Kidney glomerular epithelial cell (primary cell): ENCODE measurements around the gene COX19.
"Not testable (repeated sequence)": the region's sequence is repeated elsewhere in the genome, so short reads cannot be mapped to it uniquely, and the experiment has no call there.

Source experiments
- DNase-seq: peaks from one replicate; lab custom pipeline; 2025; lab: John Stamatoyannopoulos, UW

The COX19 gene

DNA sequence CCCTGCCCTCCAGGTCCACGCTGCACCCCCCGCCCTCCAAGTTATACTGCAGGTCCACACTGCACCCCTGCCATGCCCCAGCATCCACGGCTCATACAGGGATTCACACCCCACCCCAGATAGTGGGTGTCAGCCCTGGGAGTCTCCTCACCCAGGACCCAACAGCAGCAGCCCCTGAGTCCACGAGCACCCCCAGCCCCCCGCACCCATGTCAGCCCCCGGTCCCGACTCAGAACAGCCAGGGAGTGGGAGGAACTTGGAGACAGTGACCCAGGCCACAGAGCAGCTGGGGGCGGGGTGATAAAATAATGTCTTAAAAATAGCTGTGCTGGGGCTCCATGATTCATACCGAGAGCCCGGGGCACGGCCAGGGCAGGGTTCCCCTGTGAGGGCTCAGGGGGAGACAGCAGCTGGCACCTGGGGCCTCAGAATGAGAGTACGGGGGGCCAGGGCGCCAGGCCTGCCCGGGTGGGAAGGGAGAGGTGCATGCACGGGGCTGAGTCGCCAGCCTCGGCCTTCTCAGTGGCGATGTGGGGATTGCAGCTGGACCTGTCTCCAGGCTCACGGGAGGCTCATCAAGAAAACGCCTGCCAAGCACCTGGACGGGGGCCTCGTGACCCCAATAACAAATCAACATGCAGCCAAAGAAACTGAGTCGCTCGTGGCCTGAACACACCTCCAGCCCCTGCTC lies 50.7 kb downstream of the COX19 start:
- no peak for DNase-seq

DNA sequence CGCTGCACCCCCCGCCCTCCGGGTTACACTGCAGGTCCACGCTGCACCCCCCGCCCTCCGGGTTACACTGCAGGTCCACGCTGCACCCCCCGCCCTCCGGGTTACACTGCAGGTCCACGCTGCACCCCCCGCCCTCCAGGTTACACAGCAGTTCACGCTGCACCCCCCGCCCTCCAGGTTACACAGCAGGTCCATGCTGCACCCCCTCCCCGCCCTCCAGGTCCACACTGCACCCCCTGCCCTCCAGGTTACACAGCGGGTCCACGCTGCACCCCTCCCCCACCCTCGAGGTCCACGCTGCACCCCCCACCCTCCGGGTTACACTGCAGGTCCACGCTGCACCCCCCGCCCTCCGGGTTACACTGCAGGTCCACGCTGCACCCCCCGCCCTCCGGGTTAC lies 51.3 kb downstream of the COX19 start:
- DNase-seq: not testable (repeated sequence)

DNA sequence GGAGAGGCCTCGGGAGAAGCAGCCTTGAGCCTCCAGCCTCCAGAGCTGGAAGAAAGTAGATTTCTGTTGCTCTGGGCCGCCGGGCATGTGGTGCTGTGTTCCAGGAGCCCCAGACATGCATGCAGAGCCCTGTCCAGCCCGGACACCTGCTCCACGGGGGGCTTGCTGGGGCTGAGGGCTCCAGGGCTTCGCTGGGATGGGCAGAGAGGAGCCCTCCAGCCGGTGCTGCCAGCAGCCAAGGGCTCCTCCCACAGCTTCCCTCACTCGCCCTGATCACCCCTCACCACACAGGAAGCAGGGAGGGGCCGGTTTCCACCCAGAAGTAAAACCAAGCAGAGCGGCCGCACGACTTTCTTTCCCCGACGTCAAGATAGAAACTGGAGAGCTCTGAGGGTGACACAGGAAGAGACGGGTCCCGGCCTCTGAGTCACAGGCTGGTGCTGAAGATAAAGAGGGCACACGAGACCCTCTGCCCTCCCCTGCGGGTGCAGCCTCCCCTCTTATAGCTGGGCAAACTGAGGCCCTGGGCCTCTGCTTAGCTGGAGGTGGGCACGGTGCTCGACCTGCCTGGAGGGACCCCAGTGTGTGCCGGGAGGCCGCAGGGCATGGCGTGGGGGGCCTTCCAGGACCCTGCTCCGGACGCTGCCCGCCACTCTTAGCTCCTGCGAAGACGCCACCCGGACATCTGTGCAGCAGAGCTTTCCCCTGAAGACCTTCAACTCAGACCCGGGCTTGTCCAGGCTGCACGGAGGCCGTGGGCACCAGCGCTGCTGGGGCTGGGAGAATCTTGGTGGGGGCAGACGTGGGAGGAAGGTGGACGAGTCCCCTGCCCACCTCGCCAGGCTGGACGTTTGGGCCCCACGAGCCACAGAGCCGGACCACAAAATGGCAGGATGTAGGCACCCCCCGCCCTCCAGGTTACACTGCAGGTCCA lies 52.0 kb downstream of the COX19 start:
- peak; percentile 39 for DNase-seq

DNA sequence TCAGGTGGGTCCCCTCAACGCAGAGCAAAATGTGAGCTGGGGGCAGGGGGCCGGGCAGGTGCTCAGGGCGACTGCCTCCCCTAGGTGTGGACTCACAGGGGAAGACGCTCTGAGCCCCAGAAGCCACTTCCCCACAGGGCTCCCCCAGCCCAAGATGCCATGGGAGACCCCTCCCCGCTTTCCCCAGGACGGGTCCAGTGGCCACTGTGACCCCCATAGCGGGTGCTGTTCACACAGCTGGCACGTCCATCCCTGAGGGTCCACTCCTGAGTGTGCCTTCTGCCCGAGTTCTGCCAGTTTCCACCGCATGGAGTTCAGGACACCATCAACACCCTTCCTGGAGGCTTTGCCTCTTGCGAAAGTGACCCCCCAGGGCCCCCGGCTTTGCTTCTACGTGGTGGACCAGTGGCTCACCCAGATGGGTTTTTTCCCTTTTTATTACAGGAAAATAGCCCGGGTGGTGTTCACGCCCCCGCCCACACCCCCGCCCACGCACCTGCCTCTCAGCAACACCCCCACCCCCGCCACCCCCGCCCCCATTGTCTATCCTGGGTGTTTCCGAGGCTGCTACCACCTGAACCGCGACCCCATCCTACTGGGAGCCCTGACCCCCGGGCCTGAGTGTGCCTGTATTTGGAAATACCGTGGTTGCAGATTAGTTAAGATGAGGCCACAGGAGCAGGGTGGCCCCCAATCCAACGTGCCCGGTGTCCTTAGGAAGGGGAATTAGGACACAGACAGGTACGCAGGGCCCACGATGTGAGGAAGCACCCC lies 52.8 kb downstream of the COX19 start:
- DNase-seq: no peak

DNA sequence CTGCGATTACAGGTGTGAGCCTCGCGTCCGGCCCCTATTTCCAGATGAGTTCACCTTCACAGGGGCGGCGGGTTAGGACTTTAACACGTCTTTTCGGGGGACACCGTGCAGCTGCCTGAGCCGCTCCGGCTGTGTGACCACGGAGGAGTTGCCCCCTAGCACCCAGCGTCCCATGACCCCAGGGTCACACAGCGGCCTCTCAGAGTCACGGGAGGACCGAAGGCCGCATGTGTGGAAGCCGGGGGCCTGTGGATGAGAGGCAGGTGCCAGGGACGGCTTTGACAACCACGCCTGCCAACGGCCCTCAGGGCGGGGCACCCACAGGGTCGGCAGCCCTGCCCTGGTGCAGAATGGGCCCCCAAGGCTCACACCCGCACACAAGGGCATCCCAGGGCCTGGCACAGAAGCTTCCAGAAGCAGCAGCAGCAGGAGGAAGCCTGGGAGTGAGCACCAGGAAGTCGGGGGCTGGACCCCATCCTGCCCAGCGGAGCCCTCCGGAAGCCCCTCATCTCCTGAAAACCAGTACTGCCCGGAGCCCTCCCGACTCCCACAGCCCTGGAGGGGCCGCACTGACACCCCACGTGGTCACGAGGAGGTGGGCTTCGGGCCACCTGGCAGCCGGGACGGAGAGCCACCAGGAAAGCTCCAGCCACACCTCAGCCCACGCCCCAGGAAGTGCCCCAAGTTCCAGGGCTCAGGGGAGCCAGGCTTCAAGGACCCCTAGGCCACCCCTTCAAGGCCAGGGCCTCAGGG lies 53.6 kb downstream of the COX19 start:
- no peak for DNase-seq

DNA sequence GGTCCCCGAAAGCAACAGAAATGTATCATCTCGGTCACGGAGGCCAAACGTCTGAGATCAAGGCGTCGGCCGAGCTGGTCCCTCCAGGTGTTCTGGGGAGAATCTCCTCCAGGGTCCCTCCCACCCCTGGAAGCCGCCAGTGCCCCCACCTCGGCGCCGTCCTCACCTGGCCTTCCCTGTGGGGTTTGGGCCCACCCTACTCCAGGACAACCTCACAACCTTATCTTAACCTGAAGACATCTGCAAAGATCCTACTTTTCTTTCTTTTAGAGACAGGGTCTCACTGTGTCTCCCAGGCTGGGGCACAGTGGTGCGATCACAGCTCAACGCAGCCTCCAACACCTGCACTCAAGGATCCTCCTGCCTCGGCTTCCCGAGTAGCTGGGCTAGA lies 54.3 kb downstream of the COX19 start:
- DNase-seq: no peak

DNA sequence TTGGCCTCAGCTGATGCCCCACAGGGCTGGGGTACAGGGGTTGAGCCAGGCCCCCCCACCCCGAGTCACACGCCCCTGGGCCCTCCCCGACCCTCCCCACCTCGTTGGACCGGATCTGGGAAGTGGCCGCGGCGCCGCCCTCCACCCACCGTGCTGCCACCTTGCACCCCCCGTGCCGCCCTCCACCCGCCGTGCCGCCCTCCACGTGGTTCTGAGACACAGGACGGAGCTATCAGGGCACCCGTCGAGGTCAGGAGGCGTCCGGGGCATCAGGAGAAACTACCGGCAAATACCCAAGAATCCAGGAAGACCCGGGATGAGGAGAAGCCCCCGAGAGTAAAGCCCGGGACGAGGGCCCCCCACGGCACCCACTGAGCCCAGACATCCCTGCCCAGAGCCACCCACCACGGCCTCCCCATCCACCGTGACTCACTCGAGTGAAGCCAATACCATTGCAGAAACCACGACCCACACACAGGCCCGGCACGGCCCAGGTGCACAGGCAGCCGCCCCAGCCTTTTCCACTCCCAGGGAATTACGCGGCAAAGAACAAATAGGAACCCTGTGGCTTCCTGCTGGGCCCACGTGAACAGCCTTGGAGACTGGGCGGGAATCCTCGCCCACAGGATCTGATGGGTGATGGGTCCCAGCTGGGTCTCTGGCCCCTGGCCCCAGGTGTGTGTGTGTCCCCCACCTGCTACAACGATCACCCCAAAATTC lies 54.8 kb downstream of the COX19 start:
- no peak for DNase-seq

DNA sequence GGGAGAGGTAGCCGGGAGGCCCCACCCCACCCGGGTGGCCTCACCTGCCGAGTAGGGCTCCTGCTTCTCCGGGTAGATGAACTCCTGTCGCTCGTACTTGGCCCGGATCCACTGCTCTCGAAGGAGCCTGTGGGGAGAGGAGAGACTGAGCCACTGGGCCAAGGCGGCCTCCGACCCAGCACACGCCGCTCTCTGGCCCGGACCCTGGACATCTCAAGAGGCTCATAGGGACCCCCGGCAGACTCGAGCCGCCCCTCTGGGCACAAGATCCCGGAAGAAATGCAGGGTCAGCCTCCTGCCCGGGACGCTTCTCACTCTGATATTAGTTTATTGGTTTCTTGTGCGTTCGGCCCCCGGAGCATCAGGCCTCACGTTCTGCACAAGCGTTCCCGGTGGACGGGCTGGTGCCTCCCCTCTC lies 55.4 kb downstream of the COX19 start:
- no peak for DNase-seq

DNA sequence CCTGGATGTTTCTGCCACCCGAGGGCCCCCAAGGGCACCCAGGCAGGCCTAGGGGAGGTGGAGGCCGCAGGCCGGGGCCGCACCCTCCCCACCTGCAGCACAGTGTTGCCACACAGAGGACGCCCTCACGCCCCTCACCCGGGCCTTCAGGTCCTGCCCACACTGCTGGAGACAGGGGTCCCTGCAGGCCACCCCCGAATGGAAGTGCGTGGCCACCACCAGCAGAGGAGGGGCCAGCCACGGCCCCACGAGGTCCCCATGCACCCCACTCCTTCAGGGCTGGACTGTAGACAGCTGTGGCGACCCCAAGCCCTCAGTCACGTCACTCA lies 56.3 kb downstream of the COX19 start:
- no peak for DNase-seq

DNA sequence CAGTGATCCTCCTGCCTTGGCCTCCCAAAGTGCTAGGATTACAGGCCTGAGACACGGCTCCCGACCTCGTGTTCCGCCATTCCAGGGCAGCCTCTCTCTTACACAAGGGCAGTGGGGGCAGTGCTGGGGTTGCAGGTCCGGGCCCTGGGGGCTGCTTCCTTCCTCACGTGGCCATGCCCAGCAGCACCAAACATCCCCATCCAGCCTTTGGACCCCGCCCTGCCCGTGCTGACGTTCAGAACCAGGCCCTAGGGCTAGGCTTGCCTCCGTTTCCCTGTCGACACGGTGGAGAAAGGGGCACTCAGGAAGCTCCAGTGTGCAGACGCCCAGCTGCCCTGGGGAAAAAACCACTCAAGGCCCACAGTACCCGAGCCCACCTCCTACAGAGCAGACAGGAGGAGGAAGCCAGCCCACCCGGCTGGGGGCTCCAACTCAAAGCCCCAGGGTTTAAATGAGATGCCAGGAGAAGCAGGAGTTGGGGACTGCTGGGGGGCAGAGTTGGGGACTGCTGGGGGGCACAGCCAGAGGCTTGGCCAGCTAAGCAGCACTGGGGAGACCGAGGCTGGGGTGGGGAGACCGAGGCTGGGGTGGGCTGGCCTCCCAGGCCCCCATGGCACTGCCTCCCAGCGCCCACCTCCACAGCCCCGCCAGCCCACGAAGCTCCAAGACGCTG lies 56.8 kb downstream of the COX19 start:
- no peak for DNase-seq

DNA sequence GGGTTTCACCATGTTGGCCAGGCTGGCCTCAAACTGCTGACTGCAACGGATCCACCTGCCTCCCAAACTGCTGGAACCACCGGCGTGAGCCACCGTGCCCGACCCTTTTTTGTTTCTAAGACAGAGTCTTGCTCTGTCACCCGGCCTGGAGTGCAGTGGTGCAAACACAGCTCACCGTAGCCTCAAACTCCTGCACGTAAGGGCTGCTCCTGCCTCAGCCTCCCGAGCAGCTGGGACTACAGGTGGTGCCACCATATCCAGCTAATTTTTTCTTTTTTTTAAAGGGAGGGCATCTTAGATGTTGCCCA lies 57.3 kb downstream of the COX19 start:
- no peak for DNase-seq

DNA sequence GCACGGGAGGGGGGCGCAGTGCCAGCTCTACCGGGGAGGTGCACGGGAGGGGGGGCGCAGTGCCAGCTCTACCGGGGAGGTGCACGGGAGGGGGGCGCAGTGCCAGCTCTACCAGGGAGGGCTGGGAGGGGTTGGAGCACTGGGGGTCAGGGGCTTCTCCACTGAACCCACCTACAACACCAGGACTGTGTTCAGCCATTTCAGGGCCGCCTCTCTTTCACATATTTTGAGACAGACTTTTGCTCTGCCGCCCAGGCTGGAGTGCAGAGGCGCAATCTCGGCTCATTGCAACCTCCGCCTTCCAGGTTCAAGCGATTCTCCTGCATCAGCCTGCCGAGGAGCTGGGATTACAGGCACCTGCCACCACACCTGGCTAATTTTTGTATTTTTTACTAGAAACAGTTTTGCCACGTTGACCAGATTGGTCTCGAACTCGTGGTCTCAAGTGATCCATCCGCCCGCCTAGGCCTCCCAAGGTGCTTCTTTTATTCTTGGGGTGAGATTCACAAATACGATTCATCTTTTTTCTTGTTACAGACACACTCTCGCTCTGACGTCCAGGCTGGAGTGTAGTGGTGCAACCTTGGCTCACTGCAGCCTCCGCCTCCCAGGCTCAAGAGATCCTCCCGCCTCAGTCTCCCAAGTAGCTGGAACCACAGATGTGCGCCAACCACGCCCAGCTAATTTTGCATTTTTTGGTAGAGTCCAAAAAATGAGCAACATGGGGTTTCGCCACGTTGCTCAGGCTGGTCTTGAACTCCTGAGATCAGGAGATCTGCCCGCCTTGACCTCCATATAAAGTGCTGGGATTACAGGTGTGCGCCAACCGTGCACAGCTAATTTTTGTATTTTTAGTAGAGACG lies 57.9 kb downstream of the COX19 start:
- no peak for DNase-seq

DNA sequence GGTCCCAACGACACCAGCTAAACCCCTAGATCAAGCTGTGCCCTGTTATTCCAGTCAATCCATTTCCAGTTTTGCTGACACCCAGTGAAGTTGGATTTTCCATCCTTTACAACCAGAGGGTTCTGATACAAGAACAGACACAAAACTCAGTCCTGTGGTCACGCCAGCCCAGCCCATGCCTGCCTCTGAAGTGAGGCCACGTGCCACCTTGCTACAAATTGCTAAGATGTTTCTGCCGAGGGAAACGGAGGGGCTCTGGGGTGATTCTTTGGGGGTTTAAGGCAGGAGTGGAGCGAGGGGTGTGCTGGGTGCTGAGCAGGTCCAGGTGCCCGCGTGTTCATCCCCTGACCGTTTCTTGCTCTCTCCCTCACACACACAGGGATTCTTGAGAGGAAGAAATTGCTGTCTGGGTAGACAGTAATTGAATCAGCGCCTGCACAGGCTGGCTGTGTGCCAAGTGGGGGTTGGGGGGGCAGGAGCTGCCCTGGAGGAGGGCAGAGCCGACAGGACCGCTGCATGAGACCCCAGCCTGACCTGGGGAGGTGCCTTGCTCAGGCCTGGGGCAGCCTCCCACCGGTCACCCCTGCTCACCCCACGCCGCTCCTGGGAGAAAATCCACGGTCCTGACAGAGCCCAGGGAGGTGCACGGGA lies 58.9 kb downstream of the COX19 start:
- peak; percentile 17 for DNase-seq
